Heart right ventricle (tissue), 16 donors: Measurements from ENCODE around the gene TUBB2A. TPM values are rescaled to one million over a fixed set of nuclear protein-coding genes. Genes with fewer than 3 reads are reported as not detected.

ENCODE experiments used
- ATAC-seq, 8 donors: fragments of 200-7000 bp; cut with Tn5 transposase; one replicate each; pipeline ENCODE4 v1.9.1; 2020; ENCODE audit warnings: mild to moderate bottlenecking in 8 of 8, moderate library complexity in 8 of 8, moderate number of reproducible peaks in 1 of 8
- DNase-seq, 2 donors: peaks; one replicate each; pipeline ENCODE4 v3.0.0-alpha.2; 2020
- H3K27ac ChIP-seq, 10 donors: fragments of 200-600 bp; sonication (generic) in 2 of 10; one replicate each; pipeline versions ENCODE4 v1.5.0 to v1.8.0; 2020 to 2022; ENCODE audit warnings: mild to moderate bottlenecking in 3 of 10
- H3K27me3 ChIP-seq, 7 donors: fragments of 200-600 bp; one replicate each; pipeline ENCODE4 v1.8.0; 2021 to 2022; ENCODE audit warnings: mild to moderate bottlenecking in 2 of 7
- H3K36me3 ChIP-seq, 9 donors: fragments of 200-600 bp; sonication (generic) in 1 of 9; one replicate each; pipeline versions ENCODE4 v1.5.0 to v1.8.0; 2020 to 2022; ENCODE audit warnings: mild to moderate bottlenecking in 2 of 9
- H3K4me1 ChIP-seq, 9 donors: fragments of 200-600 bp; sonication (generic) in 1 of 9; one replicate each; pipeline versions ENCODE4 v1.5.0 to v1.8.0; 2020 to 2022; ENCODE audit warnings: mild to moderate bottlenecking in 4 of 9
- H3K4me3 ChIP-seq, 10 donors: fragments of 200-600 bp; sonication (generic) in 2 of 10; one replicate each; pipeline versions ENCODE4 v1.5.0 to v1.8.0; 2020 to 2022; ENCODE audit warnings: mild to moderate bottlenecking in 7 of 10, moderate library complexity in 2 of 10
- H3K9me3 ChIP-seq, 11 donors: fragments of 200-600 bp in 10 of 11; sonication (generic) in 2 of 11; one replicate each; pipeline versions ENCODE4 v1.5.0 to v1.8.0; 2013 to 2022; ENCODE audit warnings: mild to moderate bottlenecking in 2 of 11, control low read depth in 1 of 11, moderate library complexity in 1 of 11
- CTCF ChIP-seq, 9 donors: fragments of 200-600 bp; sonication (generic) in 2 of 9; IDR thresholded peaks; one replicate each; pipeline versions ENCODE4 v1.5.0 to v1.8.0; 2021 to 2022; ENCODE audit warnings: antibody characterized with exemption in 9 of 9, mild to moderate bottlenecking in 5 of 9, moderate library complexity in 1 of 9
- WGBS, 2 donors: extraction: QIAGEN DNeasy Blood & Tissue Kit; methylation state at CpG; one replicate each; pipeline ENCODE4 v1.1.7; 2013; ENCODE audit warnings: inconsistent platforms in 1 of 2; 5-methylcytosine and 5-hydroxymethylcytosine counted together
- intact Hi-C, 10 donors: fragments of 100-400 bp; cut with DNase I; formaldehyde crosslinking; loops; one replicate each; pipeline versions ENCODE4 v1.11.1 to v1.14.2; 2022
- polyA plus RNA-seq, 2 donors: library from polyadenylated mRNA; stranded (reverse); fragments of 200-250 nt; gene quantifications; one replicate each; pipeline ENCODE4 v1.2.3, GENCODE V29; 2013
- total RNA-seq, 10 donors: library from RNA; stranded (reverse); fragmentation: NEBNext Ultra II Directional in 3 of 10; extraction: Animal tissue kit (Norgen Biotek cat#: 25700) in 3 of 10; gene quantifications; one replicate each; pipeline versions ENCODE4 v1.2.1 to v1.2.4, GENCODE V29; 2021 to 2023
- donor health status: Arrhythmogenic right ventricular cardiomyopathy.
- donor health status: ischemic (EF 13 %, LVEDD 7.1; RV severe dilation, severe dysfunction).
- donor health status: healthy with polysubstance abuse.
- donor health status: DM: no; HTN: yes; CAD: no.
- donor health status: DM: no; HTN: no; CAD: no.
- donor health status: ischemic (EF 25% LVEDD 6.9; RV normal size, moderate dysfunction).
- donor health status: ischemic (EF 25% LVEDD 5.7; RV mildly dilated, moderate dysfunction).
- donor health status: healthy.
- donor health status: DM: yes; HTN: yes; CAD: no.
- donor health status: Ischemic cardiomyopathy.
- donor health status: ischemic (EF 35%, LVEDD 5.7; RV mildly dilated, moderate dysfunction).
- donor health status: nonischemic (EF 11% LVEDD 7.7; RV severe dilation, severe dysfunction).
- donor health status: DM: yes; HTN: yes; CAD: no.
- donor health status: PGD.
- donor health status: ischemic (EF 29% LVEDD 5.4; RV normal size, mild dysfunction).
- donor health status: nonischemic (EF 23%, LVEDD 6.1; RV moderate dilation, normal function).

Gene TUBB2A
- total and polyA plus RNA-seq, 12 donors, result 7.0 to 59.3 (median 17.5) TPM

- TF ChIP-seq CTCF (IDR thresholded peaks at IDR 0.05), result no peak
- no peak for ATAC-seq
- WGBS, 2 donors, result 78 to 91% methylated on average over 6 of the region's 6 CpGs
Measured at GRCh38 chr6:3204921-3205320, 47.6 kb upstream of the TUBB2A start.

GRCh38 chr6:3202999-3203696 is 45.8 kb upstream of the TUBB2A start:
- ATAC-seq, result no peak
- Histone ChIP-seq H3K27me3 (peaks cover 0 to 16% (median 6%) of the 10 kb centered on the region in 7 donors), H3K4me1 (peaks cover 0 to under 1% (median 0%) of the 10 kb centered on the region in 9 donors), H3K27ac (no peak overlapping the region), H3K36me3 (no peaks in the 10 kb centered on the region), H3K4me3 (no peak overlapping the region), H3K9me3 (peaks cover 0 to 21% (median 0%) of the 10 kb centered on the region in 11 donors)
- no peak for DNase-seq
- no peak for TF ChIP-seq CTCF (IDR thresholded peaks at IDR 0.05)
- WGBS, 2 donors, result 70% methylated on average over 7 of the region's 7 CpGs
- intact Hi-C loops, result no loop called here

More at GRCh38 chr6:3204921-3205320, 47.6 kb upstream of the TUBB2A start:
- no peak for DNase-seq
- H3K4me1 ChIP-seq, result peaks cover 0 to 16% (median 0%) of the 10 kb centered on the region in 9 donors
- no peak overlapping the region for H3K4me3 ChIP-seq
- intact Hi-C loops, result no loop called here
- H3K27me3 ChIP-seq, result peaks cover 0 to 16% (median 6%) of the 10 kb centered on the region in 7 donors
- H3K36me3 ChIP-seq, result no peaks in the 10 kb centered on the region
- H3K27ac ChIP-seq, result no peak overlapping the region
- peaks cover 0 to 14% (median 0%) of the 10 kb centered on the region in 11 donors for H3K9me3 ChIP-seq

- no peak overlapping the region for H3K4me3 ChIP-seq
- 92 to 95% methylated on average over 2 of the region's 2 CpGs for WGBS, 2 donors
- TF ChIP-seq CTCF (IDR thresholded peaks at IDR 0.05), result no peak
- ATAC-seq, result no peak
- intact Hi-C loops, result no loop called here
- H3K9me3 ChIP-seq, result peaks cover 0 to 21% (median 0%) of the 10 kb centered on the region in 11 donors
- peaks cover 0 to 8% (median 0%) of the 10 kb centered on the region in 7 donors for H3K27me3 ChIP-seq
- H3K4me1 ChIP-seq, result no peaks in the 10 kb centered on the region
- H3K36me3 ChIP-seq, result no peaks in the 10 kb centered on the region
- no peak for DNase-seq
- H3K27ac ChIP-seq, result no peak overlapping the region
Measured at GRCh38 chr6:3201388-3201787, 44.0 kb upstream of the TUBB2A start.

DNA sequence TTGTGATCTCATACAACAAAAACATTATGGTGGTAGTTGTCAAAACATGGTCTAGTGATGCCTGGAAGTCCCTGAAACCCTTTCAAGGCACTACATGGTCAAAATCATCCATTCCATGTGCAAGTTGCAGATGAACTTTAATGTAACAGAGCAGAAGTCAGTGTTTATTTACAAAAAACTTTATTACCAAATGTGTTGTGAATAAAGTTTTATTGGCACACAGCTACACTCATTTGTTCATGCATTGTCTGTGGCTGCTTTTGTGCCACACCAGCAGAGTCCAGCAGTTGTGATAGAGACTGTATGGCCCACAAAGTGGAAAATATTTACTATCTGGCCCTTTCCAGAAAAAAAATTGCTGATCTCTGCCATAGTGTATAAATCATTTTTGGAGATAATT is 43.3 kb upstream of the TUBB2A start:
- no peak for DNase-seq
- no peak for TF ChIP-seq CTCF (IDR thresholded peaks at IDR 0.05)
- H3K27me3 ChIP-seq, result peaks cover 0 to 8% (median 0%) of the 10 kb centered on the region in 7 donors
- no peaks in the 10 kb centered on the region for H3K4me1 ChIP-seq
- intact Hi-C loops, result no loop called here
- H3K36me3 ChIP-seq, result no peaks in the 10 kb centered on the region
- no peak overlapping the region for H3K27ac ChIP-seq
- ATAC-seq, result no peak
- H3K9me3 ChIP-seq, result peaks cover 0 to 21% (median 0%) of the 10 kb centered on the region in 11 donors
- no peak overlapping the region for H3K4me3 ChIP-seq
